Loucy (cell line): ENCODE data around the gene ZNF474.

Source experiments
- H2AFZ ChIP-seq: fragments of 200-600 bp; sonication (generic); 2 replicates; pipeline ENCODE4 v1.6.0; 2016; ENCODE audit warnings: antibody characterized with exemption, mild to moderate bottlenecking, low read length, moderate library complexity
- H3F3A ChIP-seq: fragments of 200-600 bp; 2 replicates; pipeline ENCODE4 v1.6.0; 2016; ENCODE audit warnings: antibody characterized with exemption, low read depth, mild to moderate bottlenecking
- H3K27me3 ChIP-seq: fragments of 200-600 bp; sonication (generic); 2 replicates; pipeline ENCODE4 v1.6.1; 2014; ENCODE audit warnings: low read length, mild to moderate bottlenecking; ENCODE audit not compliant: insufficient read depth, poor library complexity, severe bottlenecking
- H3K36me3 ChIP-seq: fragments of 200-600 bp; sonication (generic); 2 replicates; pipeline ENCODE4 v1.6.1; 2016; ENCODE audit warnings: low read length; ENCODE audit not compliant: insufficient read depth
- H3K4me1 ChIP-seq: fragments of 200-600 bp; sonication (generic); 2 replicates; pipeline ENCODE4 v1.5.1; 2014; ENCODE audit warnings: low read length, mild to moderate bottlenecking; ENCODE audit not compliant: insufficient read depth, poor library complexity, severe bottlenecking
- H3K4me2 ChIP-seq: fragments of 200-600 bp; sonication (generic); 2 replicates; pipeline ENCODE4 v1.6.0; 2014; ENCODE audit warnings: antibody characterized with exemption, low read length, low read depth, mild to moderate bottlenecking; ENCODE audit not compliant: poor library complexity, severe bottlenecking
- H3K4me3 ChIP-seq: fragments of 200-600 bp; sonication (generic); 2 replicates; pipeline ENCODE4 v1.5.1; 2014; ENCODE audit warnings: low read length, mild to moderate bottlenecking, mixed read lengths; ENCODE audit not compliant: poor library complexity, severe bottlenecking
- H3K79me2 ChIP-seq: fragments of 200-600 bp; sonication (generic); 2 replicates; pipeline ENCODE4 v1.6.1; 2014; ENCODE audit warnings: low read length; ENCODE audit not compliant: insufficient read depth
- H3K9ac ChIP-seq: fragments of 200-600 bp; sonication (generic); 2 replicates; pipeline ENCODE4 v1.6.0; 2014; ENCODE audit warnings: mild to moderate bottlenecking, low read depth, low read length, moderate library complexity; ENCODE audit not compliant: poor library complexity, severe bottlenecking
- H3K9me2 ChIP-seq: fragments of 200-600 bp; sonication (generic); replicated peaks from 2 replicates; pipeline ENCODE4 v1.6.1; 2016; ENCODE audit warnings: low read depth, low read length, mixed read lengths
- H3K9me3 ChIP-seq: fragments of 200-600 bp; sonication (generic); 2 replicates; pipeline ENCODE4 v1.6.1; 2014; ENCODE audit warnings: mild to moderate bottlenecking, antibody characterized with exemption, low read length, low read depth; ENCODE audit not compliant: insufficient read depth
- H4K20me1 ChIP-seq: fragments of 200-600 bp; sonication (generic); 2 replicates; pipeline ENCODE4 v1.6.0; 2014; ENCODE audit warnings: antibody characterized with exemption, low read length, mild to moderate bottlenecking; ENCODE audit not compliant: insufficient read depth, poor library complexity, severe bottlenecking
- EZH2phosphoT487 ChIP-seq: fragments of 200-600 bp; IDR thresholded peaks from 2 replicates; pipeline ENCODE4 v1.6.1; 2018; ENCODE audit warnings: antibody characterized with exemption, mild to moderate bottlenecking, moderate library complexity, borderline replicate concordance
- TF ChIP-seq, protein P1 (sequence below): fragments of 200-600 bp; sonication (generic); conservative IDR thresholded peaks from 2 replicates; pipeline ENCODE4 v1.5.1; 2014; ENCODE audit warnings: mild to moderate bottlenecking, antibody characterized with exemption, low read length

The ZNF474 gene

DNA sequence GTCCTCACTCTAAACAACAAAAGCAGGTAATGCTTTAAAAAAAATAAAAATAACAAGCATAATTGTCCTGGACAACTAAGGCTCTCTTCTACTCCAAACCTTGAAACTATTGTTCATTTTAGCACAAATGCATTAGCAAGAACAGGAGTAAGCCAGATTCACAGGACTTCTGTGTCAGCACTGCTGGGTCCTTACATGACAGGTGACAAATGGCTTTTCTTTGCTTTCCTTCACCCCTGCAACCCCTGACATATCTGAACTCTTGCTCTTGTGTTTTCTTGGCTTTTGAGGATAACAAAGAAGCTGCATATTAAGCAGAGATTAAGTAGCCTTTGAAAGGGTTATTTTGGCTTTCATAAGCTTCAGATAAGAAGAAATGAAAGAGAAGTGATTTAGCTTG, 71.1 kb downstream of the ZNF474 start:
- TF ChIP-seq, protein P1, sequence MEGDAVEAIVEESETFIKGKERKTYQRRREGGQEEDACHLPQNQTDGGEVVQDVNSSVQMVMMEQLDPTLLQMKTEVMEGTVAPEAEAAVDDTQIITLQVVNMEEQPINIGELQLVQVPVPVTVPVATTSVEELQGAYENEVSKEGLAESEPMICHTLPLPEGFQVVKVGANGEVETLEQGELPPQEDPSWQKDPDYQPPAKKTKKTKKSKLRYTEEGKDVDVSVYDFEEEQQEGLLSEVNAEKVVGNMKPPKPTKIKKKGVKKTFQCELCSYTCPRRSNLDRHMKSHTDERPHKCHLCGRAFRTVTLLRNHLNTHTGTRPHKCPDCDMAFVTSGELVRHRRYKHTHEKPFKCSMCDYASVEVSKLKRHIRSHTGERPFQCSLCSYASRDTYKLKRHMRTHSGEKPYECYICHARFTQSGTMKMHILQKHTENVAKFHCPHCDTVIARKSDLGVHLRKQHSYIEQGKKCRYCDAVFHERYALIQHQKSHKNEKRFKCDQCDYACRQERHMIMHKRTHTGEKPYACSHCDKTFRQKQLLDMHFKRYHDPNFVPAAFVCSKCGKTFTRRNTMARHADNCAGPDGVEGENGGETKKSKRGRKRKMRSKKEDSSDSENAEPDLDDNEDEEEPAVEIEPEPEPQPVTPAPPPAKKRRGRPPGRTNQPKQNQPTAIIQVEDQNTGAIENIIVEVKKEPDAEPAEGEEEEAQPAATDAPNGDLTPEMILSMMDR, result no peak
- no peak for TF ChIP-seq EZH2phosphoT487
- H3K36me3 ChIP-seq, result no peaks in the 10 kb centered on the region
- H3K4me2 ChIP-seq, result no peak overlapping the region
- no peaks in the 10 kb centered on the region for H3K9me2 ChIP-seq
- no peaks in the 10 kb centered on the region for H3K79me2 ChIP-seq
- H3K9me3 ChIP-seq, result no peaks in the 10 kb centered on the region
- no peaks in the 10 kb centered on the region for H3K4me1 ChIP-seq
- H3K4me3 ChIP-seq, result no peak overlapping the region
- H3K9ac ChIP-seq, result no peak overlapping the region
- H3K27me3 ChIP-seq, result no peaks in the 10 kb centered on the region
- no peak overlapping the region for H2AFZ ChIP-seq
- H4K20me1 ChIP-seq, result no peaks in the 10 kb centered on the region
- H3F3A ChIP-seq, result no peaks in the 10 kb centered on the region

DNA sequence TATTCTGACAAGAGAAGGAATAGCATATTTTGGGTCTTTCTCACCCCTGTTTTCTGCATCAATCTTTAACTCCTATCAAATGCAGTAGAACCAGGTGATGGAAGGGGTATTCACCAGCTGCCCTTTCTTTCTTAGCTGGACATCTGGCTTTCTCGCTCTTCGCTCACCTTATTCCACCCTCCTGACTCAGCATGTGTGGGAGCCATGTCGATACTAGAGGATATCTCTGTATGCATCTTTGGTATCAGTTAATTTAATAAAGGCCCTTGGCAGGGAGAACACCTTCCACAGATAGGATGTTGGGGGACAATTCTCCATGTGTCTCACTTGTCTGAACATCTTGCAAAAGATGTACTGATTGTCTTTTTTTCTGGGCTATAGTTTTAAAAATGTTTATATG, 71.5 kb downstream of the ZNF474 start:
- no peak overlapping the region for H3K4me2 ChIP-seq
- H3K27me3 ChIP-seq, result no peaks in the 10 kb centered on the region
- H3K9me3 ChIP-seq, result no peaks in the 10 kb centered on the region
- no peak overlapping the region for H3K4me3 ChIP-seq
- H3K9ac ChIP-seq, result no peak overlapping the region
- H3F3A ChIP-seq, result no peaks in the 10 kb centered on the region
- H3K9me2 ChIP-seq, result no peaks in the 10 kb centered on the region
- no peak for TF ChIP-seq EZH2phosphoT487
- H4K20me1 ChIP-seq, result no peaks in the 10 kb centered on the region
- H3K4me1 ChIP-seq, result no peaks in the 10 kb centered on the region
- no peaks in the 10 kb centered on the region for H3K79me2 ChIP-seq
- H3K36me3 ChIP-seq, result no peaks in the 10 kb centered on the region
- no peak overlapping the region for H2AFZ ChIP-seq

DNA sequence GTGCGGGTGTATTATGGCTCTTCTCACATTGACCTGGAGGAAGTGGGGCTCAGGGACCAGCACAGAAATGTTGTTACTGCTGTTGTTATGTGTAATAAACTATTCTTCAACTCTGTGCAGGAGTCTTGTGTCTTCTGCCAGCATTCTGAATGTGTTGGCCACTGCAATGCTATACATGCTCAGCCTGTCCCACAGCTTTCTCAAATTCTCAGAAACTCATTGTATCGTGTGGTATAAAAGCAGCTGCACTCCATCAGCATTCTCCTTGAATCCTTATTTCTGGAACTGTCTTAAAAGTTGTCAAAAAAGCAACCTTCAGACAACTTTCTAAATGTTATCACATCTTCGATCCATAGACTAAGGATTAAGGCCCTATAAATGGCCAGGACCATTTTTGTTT, 72.0 kb downstream of the ZNF474 start:
- Histone ChIP-seq H3K27me3 (no peaks in the 10 kb centered on the region), H3K4me1 (no peaks in the 10 kb centered on the region), H2AFZ (no peak overlapping the region), H3K9me2 (no peaks in the 10 kb centered on the region), H4K20me1 (no peaks in the 10 kb centered on the region), H3K36me3 (no peaks in the 10 kb centered on the region), H3K4me3 (no peak overlapping the region), H3K9ac (no peak overlapping the region), H3K9me3 (no peaks in the 10 kb centered on the region), H3K79me2 (no peaks in the 10 kb centered on the region), H3F3A (no peaks in the 10 kb centered on the region), H3K4me2 (no peak overlapping the region)
- no peak for TF ChIP-seq EZH2phosphoT487
- TF ChIP-seq, protein P1, result no peak

DNA sequence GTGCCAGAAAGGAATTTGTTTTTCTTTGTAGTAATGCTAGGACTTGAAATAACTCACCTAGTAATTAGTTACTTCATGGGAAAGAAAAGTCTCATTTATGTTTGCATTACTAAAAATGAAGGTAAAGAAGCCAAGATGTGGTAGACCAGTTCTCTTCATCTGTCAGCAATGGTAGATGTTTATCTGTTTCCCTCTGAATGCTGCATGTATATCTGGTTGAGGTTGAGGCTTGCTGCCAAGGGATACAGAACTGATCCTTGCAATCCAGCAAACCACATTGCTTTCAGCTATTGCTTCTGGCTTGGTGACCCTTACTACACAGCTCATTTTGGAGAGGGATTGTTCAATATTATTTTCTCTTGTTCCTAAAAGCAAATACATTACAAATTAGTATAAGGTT, 73.6 kb downstream of the ZNF474 start:
- Histone ChIP-seq H3K9ac (no peak overlapping the region), H3K9me2 (no peaks in the 10 kb centered on the region), H4K20me1 (no peaks in the 10 kb centered on the region), H3K4me2 (no peak overlapping the region), H3K4me3 (no peak overlapping the region), H3K79me2 (no peaks in the 10 kb centered on the region), H3K36me3 (no peaks in the 10 kb centered on the region), H3K9me3 (no peaks in the 10 kb centered on the region), H3K4me1 (no peaks in the 10 kb centered on the region), H2AFZ (no peak overlapping the region), H3K27me3 (no peaks in the 10 kb centered on the region), H3F3A (no peaks in the 10 kb centered on the region)
- no peak for TF ChIP-seq EZH2phosphoT487
- TF ChIP-seq, protein P1, result no peak
